WTC11 (cell line): ENCODE data around the gene PRR13. TPM values are rescaled to one million over a fixed set of nuclear protein-coding genes. Genes with fewer than 3 reads are reported as not detected.
A peak's percentile ranks its signal among the peaks of the same experiment; 100 is the strongest.

ENCODE experiments used
- ATAC-seq: fragments of 200-7000 bp; cut with Tn5 transposase; 2 replicates; pipeline ENCODE4 v1.10.0; 2021; ENCODE audit warnings: mild to moderate bottlenecking, moderate library complexity
- CTCF ChIA-PET: fragments of 300-600 bp; sonication (Branson Sonifier 250); formaldehyde crosslinking; loops from one replicate; lab custom pipeline; 2021; ENCODE audit warnings: antibody characterized with exemption; lab: Charles Lee
- POLR2A ChIA-PET: fragments of 350-600 bp; sonication (Branson Sonifier 250); formaldehyde crosslinking; loops from one replicate; lab custom pipeline; 2021; ENCODE audit warnings: antibody characterized with exemption; lab: Charles Lee
- DNase-seq: peaks from one replicate; pipeline ENCODE4 v3.0.0; 2021; ENCODE audit warnings: low spot score
- H3K27ac Mint-ChIP-seq: 2 replicates; pipeline ENCODE4 v1.8.0; 2021; ENCODE audit warnings: mixed read lengths
- H3K27me3 Mint-ChIP-seq: 2 replicates; pipeline ENCODE4 v1.8.0; 2021; ENCODE audit warnings: low read depth, mild to moderate bottlenecking, moderate library complexity, mixed read lengths
- H3K36me3 Mint-ChIP-seq: 2 replicates; pipeline ENCODE4 v1.8.0; 2021; ENCODE audit warnings: mixed read lengths
- H3K4me1 Mint-ChIP-seq: 2 replicates; pipeline ENCODE4 v1.8.0; 2022; ENCODE audit warnings: mixed read lengths
- H3K4me3 Mint-ChIP-seq: 2 replicates; pipeline ENCODE4 v1.8.0; 2021; ENCODE audit warnings: mild to moderate bottlenecking, moderate library complexity, mixed read lengths
- H3K9me3 Mint-ChIP-seq: 2 replicates; pipeline ENCODE4 v1.8.0; 2021; ENCODE audit warnings: mixed read lengths
- AFF4 ChIP-seq: sonication (generic); formaldehyde crosslinking; IDR thresholded peaks from 2 replicates; pipeline ENCODE4 v1.8.1; 2023; ENCODE audit warnings: mild to moderate bottlenecking, missing genetic modification reagents, borderline replicate concordance
- ATF2 ChIP-seq: sonication (generic); formaldehyde crosslinking; IDR thresholded peaks from 2 replicates; pipeline ENCODE4 v1.8.1; 2022; ENCODE audit warnings: low read depth, missing genetic modification reagents, borderline replicate concordance
- CREB1 ChIP-seq: sonication (generic); formaldehyde crosslinking; IDR thresholded peaks from 2 replicates; pipeline ENCODE4 v1.8.0; 2023; ENCODE audit warnings: mild to moderate bottlenecking, missing genetic modification reagents
- E2F1 ChIP-seq: sonication (generic); formaldehyde crosslinking; IDR thresholded peaks from 2 replicates; pipeline ENCODE4 v1.8.0; 2022; ENCODE audit warnings: mild to moderate bottlenecking, missing genetic modification reagents
- E2F5 ChIP-seq: sonication (generic); formaldehyde crosslinking; IDR thresholded peaks from 2 replicates; pipeline ENCODE4 v1.8.1; 2022; ENCODE audit warnings: mild to moderate bottlenecking, moderate library complexity, missing genetic modification reagents
- FOXJ3 ChIP-seq: sonication (generic); formaldehyde crosslinking; IDR thresholded peaks from 2 replicates; pipeline ENCODE4 v1.9.0; 2021; ENCODE audit warnings: missing genetic modification reagents, mild to moderate bottlenecking, borderline replicate concordance
- MAX ChIP-seq: sonication (generic); formaldehyde crosslinking; IDR thresholded peaks from 2 replicates; pipeline ENCODE4 v1.8.0; 2022; ENCODE audit warnings: mild to moderate bottlenecking, missing genetic modification reagents
- MXD4 ChIP-seq: fragments of 250-450 bp; sonication (Bioruptor Pico); IDR thresholded peaks from 2 replicates; pipeline ENCODE4 v1.8.0; 2021; ENCODE audit warnings: mild to moderate bottlenecking, moderate library complexity, borderline replicate concordance
- MYBL2 ChIP-seq: sonication (generic); formaldehyde crosslinking; IDR thresholded peaks from 2 replicates; pipeline ENCODE4 v1.8.1; 2023; ENCODE audit warnings: mild to moderate bottlenecking, moderate library complexity, missing genetic modification reagents
- OVOL2 ChIP-seq: fragments of 250-450 bp; sonication (Bioruptor Pico); IDR thresholded peaks from 2 replicates; pipeline ENCODE4 v1.9.0; 2021; ENCODE audit warnings: mild to moderate bottlenecking, borderline replicate concordance
- PRDM15 ChIP-seq: sonication (generic); formaldehyde crosslinking; IDR thresholded peaks from 2 replicates; pipeline ENCODE4 v1.8.0; 2022; ENCODE audit warnings: missing genetic modification reagents
- USF1 ChIP-seq: sonication (generic); formaldehyde crosslinking; IDR thresholded peaks from 2 replicates; pipeline ENCODE4 v1.8.0; 2022; ENCODE audit warnings: mild to moderate bottlenecking, missing genetic modification reagents
- USF2 ChIP-seq: sonication (generic); formaldehyde crosslinking; IDR thresholded peaks from 2 replicates; pipeline ENCODE4 v1.8.1; 2023; ENCODE audit warnings: mild to moderate bottlenecking, missing genetic modification reagents, moderate library complexity
- ZNF263 ChIP-seq: sonication (generic); formaldehyde crosslinking; IDR thresholded peaks from 2 replicates; pipeline ENCODE4 v1.8.1; 2022; ENCODE audit warnings: low read depth, mild to moderate bottlenecking, moderate library complexity, missing genetic modification reagents
- ZNF281 ChIP-seq: sonication (generic); formaldehyde crosslinking; IDR thresholded peaks from 2 replicates; pipeline ENCODE4 v1.8.0; 2023; ENCODE audit warnings: mild to moderate bottlenecking, missing genetic modification reagents
- total RNA-seq: library from RNA; stranded (reverse); gene quantifications from 3 replicates; pipeline ENCODE4 v1.2.3, GENCODE V29; 2021

Gene PRR13
- total RNA-seq, 1 experiment from 2014 or later: 187 TPM

- no peaks in the 10 kb centered on the region for H3K9me3 Mint-ChIP-seq
- DNase-seq (peak; percentile 31), ATAC-seq (peak; percentile 9)
- TF ChIP-seq MXD4 (CRISPR knock-in tag): no peak
- TF ChIP-seq PRDM15 (CRISPR knock-in tag): no peak
- no peak for TF ChIP-seq ATF2 (CRISPR knock-in tag)
- H3K36me3 Mint-ChIP-seq: no peaks in the 10 kb centered on the region; the same call in 1 of the 2 replicates
- no peaks in the 10 kb centered on the region for H3K27me3 Mint-ChIP-seq
- ChIA-PET CTCF (interaction anchor here (0.6 to 4.8 kb wide), 9 partner anchors 8 to 171 kb away, joined by 3 to 39 read pairs (median 6); partner anchors contain the start of genes AAAS and TARBP2), POLR2A (interaction anchor here (1.7 to 3.2 kb wide), 3 partner anchors 9 to 112 kb away, joined by 4 to 23 read pairs (median 9); partner anchors contain the start of genes SP1 and TARBP2)
- peak overlapping the region; percentile 88 for H3K4me3 Mint-ChIP-seq
- peaks cover 38% of the 10 kb centered on the region for H3K4me1 Mint-ChIP-seq
- peak overlapping the region; percentile 91 for H3K27ac Mint-ChIP-seq
These were observed 50.7 kb downstream of the PRR13 start for GRCh38 chr12:53492188-53492587.

- ChIA-PET POLR2A (interaction anchor here (0.6 to 3.2 kb wide), 5 partner anchors 8 to 281 kb away, joined by 3 to 23 read pairs (median 4); partner anchors contain the start of genes SP1 and TARBP2), CTCF (interaction anchor here (0.6 to 4.8 kb wide), 17 partner anchors 11 to 265 kb away, joined by 3 to 39 read pairs (median 5); partner anchors contain the start of genes AAAS, ATF7 and ATP5MC2)
- H3K4me1 Mint-ChIP-seq: peaks cover 46% of the 10 kb centered on the region
- TF ChIP-seq FOXJ3 (CRISPR knock-in tag) (no peak), MAX (peak; percentile 45; the same call in 1 of the 2 replicates), E2F1 (CRISPR knock-in tag) (no peak), MYBL2 (CRISPR knock-in tag) (0 out of 2 replicates have a peak, but pooled peaks have one; percentile 41), USF1 (peak; percentile 95), OVOL2 (CRISPR knock-in tag) (no peak), ZNF263 (CRISPR knock-in tag) (no peak), ZNF281 (CRISPR knock-in tag) (peak; percentile 66; the same call in 1 of the 2 replicates), USF2 (CRISPR knock-in tag) (peak; percentile 97), AFF4 (CRISPR knock-in tag) (no peak), E2F5 (no peak), CREB1 (no peak)
These were observed 51.5 kb downstream of the PRR13 start for GRCh38 chr12:53492830-53493609.

More at GRCh38 chr12:53492830-53493609, 51.5 kb downstream of the PRR13 start:
- Mint-ChIP-seq H3K27ac (peak overlapping the region; percentile 99), H3K36me3 (no peaks in the 10 kb centered on the region), H3K9me3 (no peaks in the 10 kb centered on the region), H3K27me3 (no peaks in the 10 kb centered on the region), H3K4me3 (peak overlapping the region; percentile 88)
- DNase-seq (peak; percentile 96), ATAC-seq (peak; percentile 78)
